ENCODE results near the gene ANKRD23.
"Not testable (repeated sequence)": the region's sequence is repeated elsewhere in the genome, so short reads cannot be mapped to it uniquely, and the experiment has no call there.

Gene ANKRD23

GRCh38 chr2:96796497-96796896 is 47.3 kb downstream of the ANKRD23 start:
- not testable (repeated sequence) for DNase-seq (ENCODE audit: low read depth)

- DNase-seq (ENCODE audit: low read depth): no peak
Observed at GRCh38 chr2:96795076-96795475, 48.7 kb downstream of the ANKRD23 start.

- DNase-seq (ENCODE audit: low read depth): no peak
Observed at GRCh38 chr2:96792772-96793749, 50.8 kb downstream of the ANKRD23 start.

GRCh38 chr2:96789245-96789617 is 54.6 kb downstream of the ANKRD23 start:
- no peak for DNase-seq (ENCODE audit: low read depth)

- no peak for DNase-seq (ENCODE audit: low read depth)
Observed at GRCh38 chr2:96788442-96789244, 55.2 kb downstream of the ANKRD23 start.

Measured in GM04503 (cell line).